Measurements from ENCODE around the gene CCDC9.

DNA sequence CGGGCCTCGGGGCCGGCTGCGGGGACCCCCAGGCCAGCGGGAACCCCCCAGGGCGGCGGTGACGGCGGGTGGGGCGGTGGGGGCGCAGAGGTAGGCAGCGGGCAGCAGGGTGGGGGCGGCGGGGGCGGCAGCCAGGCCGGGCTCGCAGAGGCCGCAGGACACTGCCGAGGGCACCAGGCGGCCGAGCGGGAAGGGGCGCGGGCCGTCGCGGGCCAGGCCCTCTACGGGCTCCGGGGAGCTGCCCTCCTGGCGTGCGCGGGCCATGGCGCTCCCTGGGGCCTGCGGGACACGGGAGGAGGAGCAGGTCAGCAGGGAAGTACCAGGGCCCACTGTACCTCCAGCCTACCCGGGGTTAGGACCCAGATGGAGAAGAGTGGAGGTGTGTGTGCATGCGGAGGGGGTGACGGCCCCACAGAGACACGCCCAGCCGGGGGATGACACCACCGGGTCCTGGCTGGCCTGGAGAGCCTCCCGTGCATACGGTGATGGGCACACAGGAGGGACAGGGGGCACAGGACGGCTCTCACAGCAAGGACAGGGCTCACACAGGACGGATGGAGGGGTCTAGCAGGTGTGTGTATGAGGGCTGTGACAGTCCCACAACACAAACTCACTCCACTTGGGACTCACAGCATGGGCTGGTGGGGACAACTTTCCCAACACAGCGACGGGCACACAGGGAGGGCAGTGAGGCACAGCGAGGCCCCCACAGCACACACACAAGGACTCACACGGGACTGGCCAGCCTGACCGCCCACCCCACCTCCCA lies 28.0 kb upstream of the CCDC9 start:
- TF ChIP-seq, protein P1, sequence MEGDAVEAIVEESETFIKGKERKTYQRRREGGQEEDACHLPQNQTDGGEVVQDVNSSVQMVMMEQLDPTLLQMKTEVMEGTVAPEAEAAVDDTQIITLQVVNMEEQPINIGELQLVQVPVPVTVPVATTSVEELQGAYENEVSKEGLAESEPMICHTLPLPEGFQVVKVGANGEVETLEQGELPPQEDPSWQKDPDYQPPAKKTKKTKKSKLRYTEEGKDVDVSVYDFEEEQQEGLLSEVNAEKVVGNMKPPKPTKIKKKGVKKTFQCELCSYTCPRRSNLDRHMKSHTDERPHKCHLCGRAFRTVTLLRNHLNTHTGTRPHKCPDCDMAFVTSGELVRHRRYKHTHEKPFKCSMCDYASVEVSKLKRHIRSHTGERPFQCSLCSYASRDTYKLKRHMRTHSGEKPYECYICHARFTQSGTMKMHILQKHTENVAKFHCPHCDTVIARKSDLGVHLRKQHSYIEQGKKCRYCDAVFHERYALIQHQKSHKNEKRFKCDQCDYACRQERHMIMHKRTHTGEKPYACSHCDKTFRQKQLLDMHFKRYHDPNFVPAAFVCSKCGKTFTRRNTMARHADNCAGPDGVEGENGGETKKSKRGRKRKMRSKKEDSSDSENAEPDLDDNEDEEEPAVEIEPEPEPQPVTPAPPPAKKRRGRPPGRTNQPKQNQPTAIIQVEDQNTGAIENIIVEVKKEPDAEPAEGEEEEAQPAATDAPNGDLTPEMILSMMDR (conservative IDR thresholded peaks at IDR 0.05; ENCODE audit: low read depth, low read length), result no peak
- no peak for TF ChIP-seq EZH2phosphoT487 (IDR thresholded peaks at IDR 0.05; ENCODE audit: borderline replicate concordance, low read length)
